ENCODE data around the gene LGI2.
"Not testable (repeated sequence)": the region's sequence is repeated elsewhere in the genome, so short reads cannot be mapped to it uniquely, and the experiment has no call there.

The LGI2 gene

GRCh38 chr4:25050370-25051078, 19.8 kb upstream of the LGI2 start:
- DNase-seq (ENCODE audit: low read depth in 2 of 2) = no peak

DNA sequence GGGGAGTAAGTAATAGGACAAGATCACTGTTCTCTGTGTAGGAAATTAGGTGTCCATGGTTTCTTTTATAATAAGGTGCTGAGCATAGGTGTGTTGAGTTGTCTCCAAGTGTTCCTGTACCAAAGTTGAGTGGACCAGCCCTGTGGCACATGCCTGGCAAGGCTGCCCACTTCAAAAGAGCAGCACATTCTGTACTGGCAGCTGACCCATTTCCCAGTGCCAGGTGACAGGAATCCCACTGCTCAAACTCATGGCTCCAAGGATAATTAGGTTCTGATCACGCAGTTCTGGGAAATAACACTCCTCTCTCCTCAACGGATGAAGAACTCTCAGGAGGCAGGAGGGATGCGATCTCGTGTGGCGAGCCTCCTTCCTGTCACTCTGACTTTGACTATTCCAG, 12.8 kb upstream of the LGI2 start:
- no peak for DNase-seq (ENCODE audit: low read depth in 2 of 2)

GRCh38 chr4:25033526-25033925, 2.8 kb upstream of the LGI2 start:
- no peak for DNase-seq (ENCODE audit: low read depth in 2 of 2)

- no peak for DNase-seq (ENCODE audit: low read depth in 2 of 2)
Measured at GRCh38 chr4:25032126-25032525, 1.4 kb upstream of the LGI2 start.

DNA sequence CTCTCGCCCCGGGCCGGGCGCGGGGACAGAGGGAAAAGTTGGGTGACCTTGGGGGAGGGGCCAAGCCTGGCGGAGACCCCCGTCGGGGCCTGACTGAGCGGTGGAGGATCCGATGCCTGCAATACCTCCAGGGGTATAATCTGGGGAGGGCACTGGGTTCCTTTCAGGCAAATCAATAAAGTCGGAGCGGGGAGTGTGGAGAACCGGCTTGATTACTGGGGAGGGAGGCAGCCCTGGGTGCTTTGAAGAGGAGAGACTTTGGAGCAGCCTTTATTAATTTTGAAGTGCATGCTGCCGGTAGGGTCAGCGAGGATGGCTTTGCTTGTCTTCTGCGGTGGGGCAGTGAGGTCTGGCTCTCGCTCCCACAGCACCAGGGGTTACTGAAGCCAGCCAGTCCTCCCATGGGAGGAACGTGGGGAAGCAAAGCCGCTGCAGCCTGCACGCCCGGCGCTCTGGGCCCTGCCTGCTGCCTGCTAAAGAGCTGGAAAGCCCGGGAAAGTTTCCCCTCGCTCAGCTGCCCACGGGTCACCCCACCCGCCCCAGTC, 403 bp upstream of the LGI2 start:
- no peak for DNase-seq (ENCODE audit: low read depth in 2 of 2)

GRCh38 chr4:25029479-25030276, 1.1 kb downstream of the LGI2 start:
- DNase-seq (ENCODE audit: low read depth in 2 of 2) = no peak

DNA sequence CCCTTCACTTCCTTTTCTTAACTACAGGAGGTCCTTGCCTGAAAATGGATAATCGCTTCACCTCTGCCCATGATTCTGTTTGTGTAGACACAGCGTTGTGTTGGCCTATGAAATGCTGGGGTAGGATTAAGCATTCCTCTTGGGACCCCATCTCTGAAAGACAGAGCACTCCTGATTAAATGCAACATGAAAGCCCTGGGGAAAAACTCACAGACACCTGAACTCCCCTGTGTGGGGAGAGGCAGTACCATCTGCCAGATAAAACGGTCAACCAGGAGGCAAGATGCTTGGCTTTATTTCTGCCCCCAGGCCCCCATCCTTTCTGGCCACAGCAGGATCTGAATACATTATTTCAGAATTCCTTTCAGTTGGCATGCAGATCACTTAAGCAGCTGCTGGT, 1.9 kb downstream of the LGI2 start:
- DNase-seq (ENCODE audit: low read depth in 2 of 2) = no peak

DNA sequence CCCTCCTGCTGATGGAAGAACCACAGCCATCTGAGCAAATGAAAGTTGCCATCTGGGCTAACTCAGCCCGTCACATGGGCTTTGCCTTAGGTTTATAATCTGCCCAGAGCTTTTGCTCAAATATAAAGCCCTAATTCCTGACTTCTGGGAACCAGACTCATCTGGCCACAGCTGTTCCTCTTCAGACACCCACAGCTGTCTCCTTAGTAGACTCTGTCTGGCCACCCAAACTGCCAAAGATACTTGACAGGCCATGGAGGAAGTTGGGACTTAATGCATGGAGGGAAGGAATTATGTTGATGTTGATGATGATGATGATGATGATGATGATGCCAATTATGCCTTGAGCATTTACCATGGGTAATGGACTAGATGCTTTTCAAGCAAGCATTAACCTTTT, 8.0 kb downstream of the LGI2 start:
- no peak for DNase-seq (ENCODE audit: low read depth in 2 of 2)

GRCh38 chr4:25021216-25021615, 9.5 kb downstream of the LGI2 start:
- no peak for DNase-seq (ENCODE audit: low read depth in 2 of 2)

DNA sequence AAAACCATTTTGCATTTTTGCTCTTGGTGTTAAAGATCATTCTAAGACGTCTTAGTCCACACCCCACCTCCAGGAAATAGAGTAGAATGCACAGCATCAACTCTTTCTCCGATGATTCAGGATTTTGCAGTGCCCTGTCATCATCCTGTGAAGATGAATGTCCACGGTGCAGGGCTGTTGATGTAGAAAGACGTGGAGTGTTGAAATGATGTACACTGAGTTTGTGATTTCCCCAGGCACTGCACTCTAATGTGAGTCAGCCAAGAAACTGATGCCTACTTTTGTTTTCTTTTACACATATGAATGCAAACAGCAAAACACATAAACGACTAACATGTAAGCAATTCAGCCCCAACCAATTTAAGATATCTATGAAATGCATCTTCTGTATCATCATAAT, 10.5 kb downstream of the LGI2 start:
- peak; percentile 28 to 35 for DNase-seq (ENCODE audit: low read depth in 2 of 2)

- DNase-seq (ENCODE audit: low read depth in 2 of 2) = no peak
Measured at GRCh38 chr4:25019501-25019900, 11.2 kb downstream of the LGI2 start.

- no peak for DNase-seq (ENCODE audit: low read depth in 2 of 2)
Measured at GRCh38 chr4:25015012-25015411, 15.7 kb downstream of the LGI2 start.

GRCh38 chr4:25014662-25014983, 16.1 kb downstream of the LGI2 start:
- DNase-seq (ENCODE audit: low read depth in 2 of 2) = not testable (repeated sequence)

DNA sequence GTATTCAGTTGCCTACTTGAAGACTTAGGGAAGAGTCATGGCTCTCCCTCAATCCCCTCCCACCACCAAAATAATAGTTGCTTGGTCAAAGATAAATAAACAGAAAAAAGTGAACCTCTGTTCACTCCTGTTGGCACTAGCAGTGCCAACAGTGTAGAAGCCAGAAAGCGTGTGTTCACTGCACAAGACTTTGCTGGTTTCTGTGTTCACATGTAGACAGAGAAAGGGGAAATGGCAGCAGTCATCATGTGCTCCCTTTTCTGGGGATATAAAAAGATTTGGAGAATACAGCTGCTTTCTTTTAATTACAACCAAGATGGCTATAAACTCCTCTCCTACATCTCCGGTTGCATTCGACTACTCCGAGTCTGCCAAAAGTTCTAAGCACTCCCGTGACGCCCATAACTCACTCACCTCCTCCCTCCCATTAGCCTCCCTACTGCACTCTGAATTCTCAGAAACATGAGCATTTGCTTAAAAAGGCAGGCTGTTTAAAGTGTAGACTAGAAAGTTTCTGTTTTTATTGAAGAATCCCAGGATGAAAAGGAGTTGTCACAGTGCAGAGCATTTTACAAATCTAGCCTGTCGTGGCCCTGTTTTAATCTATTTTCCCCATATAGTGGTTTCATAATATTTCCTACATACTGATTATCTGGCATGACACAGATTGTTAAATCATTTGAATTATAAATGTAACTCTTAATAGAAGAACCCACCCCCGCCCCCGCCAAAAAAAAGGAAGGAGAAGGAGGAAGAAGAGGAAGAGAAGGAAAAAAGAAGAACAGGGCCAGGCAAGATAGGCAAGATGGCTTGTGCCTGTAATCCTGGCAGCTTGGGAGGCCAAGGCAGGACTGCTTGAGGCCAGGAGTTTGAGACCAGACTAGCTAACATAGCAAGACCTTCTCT, 16.7 kb downstream of the LGI2 start:
- peak in 1 of 2 experiments; percentile 22 for DNase-seq (ENCODE audit: low read depth in 2 of 2)

DNA sequence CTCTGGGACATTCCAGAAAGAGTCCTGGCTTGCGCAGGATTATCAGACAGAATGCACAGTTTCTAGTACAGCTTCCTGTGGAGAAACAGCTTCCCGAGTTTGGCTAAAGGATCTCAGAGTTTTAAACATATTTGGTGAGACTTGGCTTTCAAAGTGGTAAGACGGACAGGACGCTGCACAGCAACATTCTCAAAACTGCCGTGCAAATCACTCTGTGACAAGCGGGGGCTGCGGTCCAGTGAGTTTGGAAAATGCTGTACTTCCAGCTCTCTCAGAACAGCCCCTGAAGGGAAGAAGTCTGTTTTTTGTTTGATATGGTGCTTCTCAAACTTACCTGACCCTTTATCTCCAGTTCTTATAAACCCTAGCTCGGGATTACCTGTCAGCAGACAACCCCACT, 18.1 kb downstream of the LGI2 start:
- DNase-seq (ENCODE audit: low read depth in 2 of 2) = no peak

DNA sequence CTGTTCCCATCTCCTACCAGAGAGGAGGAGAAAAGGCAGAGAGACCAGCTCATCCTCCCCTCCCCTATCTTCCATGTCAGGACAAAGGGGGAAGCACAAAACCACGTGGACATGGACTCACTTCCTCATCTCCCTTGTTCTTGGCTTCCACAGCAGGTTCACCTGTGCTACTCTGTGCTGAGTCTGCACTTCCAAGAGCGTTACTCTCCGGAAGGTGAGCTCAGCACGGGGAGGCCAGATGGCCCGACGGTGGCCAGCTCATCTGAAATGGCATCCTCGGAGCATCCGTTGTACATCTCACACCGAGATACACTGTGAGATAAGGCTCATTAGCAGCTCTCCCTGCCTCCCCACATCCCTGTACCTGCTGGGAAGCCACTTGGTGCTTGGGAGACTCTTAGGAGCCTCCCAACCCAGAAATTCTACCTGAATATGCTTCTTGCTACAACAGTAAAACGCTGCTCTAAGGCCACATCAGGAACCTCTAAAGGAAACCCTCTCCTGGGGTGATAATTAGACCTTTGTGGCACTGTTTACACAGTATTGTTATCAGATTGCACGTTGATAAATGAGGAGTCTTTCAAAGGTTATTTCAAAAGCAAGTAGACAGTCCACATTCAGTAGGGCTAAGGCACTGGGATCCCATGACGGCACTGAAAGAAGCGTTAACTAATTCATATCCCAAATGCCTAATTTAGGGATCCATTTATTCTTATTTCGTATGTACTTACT, 19.4 kb downstream of the LGI2 start:
- DNase-seq (ENCODE audit: low read depth in 2 of 2) = no peak

DNA sequence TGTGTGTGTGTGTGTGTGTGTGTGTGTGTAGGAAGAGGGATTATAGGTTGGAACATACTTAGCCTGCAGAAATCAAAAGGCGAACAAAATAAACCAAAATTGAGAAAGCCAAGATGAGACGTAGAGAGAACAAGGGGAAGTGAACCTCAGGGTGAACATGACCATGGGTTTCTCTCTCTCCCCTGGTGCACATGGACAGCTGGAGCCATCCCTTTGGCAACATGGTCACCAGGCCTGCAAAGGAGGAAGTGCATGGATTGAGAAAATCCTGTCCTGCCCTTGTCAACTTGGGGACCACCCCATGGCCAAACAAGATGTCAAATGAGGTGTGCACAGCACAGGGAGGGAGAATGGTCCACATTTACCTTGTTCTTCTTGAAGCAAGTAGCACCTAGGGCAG, 23.1 kb downstream of the LGI2 start:
- no peak for DNase-seq (ENCODE audit: low read depth in 2 of 2)

DNA sequence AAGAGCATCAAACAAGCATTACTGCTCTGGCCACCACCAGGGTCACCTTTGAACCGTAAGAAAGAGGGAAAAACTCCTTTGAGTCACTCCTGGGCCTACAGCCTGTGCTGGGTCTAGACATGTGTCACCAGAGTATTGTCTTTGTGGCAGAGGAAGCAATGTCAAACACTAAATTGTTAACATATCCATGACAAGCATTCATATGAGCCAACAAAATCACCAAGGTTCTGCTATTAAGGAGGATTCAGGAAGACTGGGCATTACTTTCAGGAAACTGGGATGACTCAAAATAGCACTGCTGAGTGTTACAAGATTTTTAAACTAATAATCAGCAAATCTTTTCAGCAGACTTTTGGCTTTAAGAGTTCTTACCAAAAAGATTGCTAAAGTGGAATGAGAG, 28.1 kb downstream of the LGI2 start:
- DNase-seq (ENCODE audit: low read depth in 2 of 2) = no peak

DNA sequence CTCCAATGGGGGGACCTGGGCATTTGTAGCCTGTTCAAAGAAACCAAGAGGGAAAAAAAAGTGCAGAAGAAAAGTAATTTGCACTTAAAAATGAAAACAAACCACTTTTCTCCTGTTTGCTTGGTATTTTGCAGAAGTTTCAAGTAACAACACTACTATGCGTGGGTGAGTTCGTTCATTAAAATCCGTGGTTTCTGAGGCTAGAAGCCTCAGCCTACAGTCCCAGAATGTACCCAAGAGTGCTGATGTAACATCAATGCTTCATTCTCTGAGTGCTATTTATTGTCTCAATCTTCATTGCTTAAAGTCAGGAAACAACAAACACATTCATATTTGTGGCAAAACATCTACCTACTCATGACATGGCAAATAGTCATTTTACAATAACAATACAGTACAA, 29.2 kb downstream of the LGI2 start:
- no peak for DNase-seq (ENCODE audit: low read depth in 2 of 2)

DNA sequence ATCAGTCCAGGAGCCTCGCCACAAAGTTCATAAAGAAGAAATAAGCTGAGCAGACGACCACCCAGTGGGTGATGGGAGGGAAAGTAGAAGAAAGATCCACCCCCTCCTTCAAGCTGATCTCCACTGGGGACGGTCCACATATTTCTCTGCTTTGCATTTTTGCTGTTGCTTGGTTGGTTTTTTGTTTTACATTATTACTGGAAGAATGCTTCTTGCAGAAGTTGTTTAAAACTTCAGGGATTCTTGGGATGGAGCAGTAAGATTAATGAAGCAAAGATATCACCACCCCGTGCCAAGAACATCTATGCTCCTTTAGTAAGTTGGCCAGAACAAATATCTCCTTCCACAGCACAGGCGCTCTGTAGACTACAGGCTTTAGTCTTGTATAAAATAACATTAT, 30.1 kb downstream of the LGI2 start:
- no peak for DNase-seq (ENCODE audit: low read depth in 2 of 2)

GRCh38 chr4:24999392-25000089, 31.2 kb downstream of the LGI2 start:
- DNase-seq (ENCODE audit: low read depth in 2 of 2) = peak in 1 of 2 experiments; percentile 30

Data from fibroblast of skin of left biceps (primary cell).